ENCODE results near the gene UBASH3B.

Gene UBASH3B

DNA sequence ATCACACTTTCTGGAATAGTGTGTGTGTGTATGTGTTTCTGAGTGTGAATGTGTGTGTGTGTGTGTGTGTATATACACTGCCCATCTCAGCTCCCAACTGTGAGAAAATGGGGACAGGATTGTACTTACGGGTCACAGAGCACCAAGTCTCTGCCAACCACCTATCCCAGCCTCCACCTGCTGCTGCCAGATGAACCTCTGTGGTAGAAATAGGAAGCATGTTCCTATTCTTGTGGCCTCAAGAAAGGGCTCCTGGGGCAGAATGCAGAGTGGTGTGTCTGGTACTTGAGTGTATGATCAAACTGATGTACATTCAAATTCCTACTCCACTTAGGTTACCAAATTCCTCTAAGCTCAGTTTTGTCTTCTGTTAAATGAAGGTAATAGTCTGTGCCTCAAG lies 14.6 kb downstream of the UBASH3B start:
- TF ChIP-seq FOXP2 (optimal IDR thresholded peaks at IDR 0.05; ENCODE audit: borderline replicate concordance, extremely low read depth, extremely low read length, insufficient read depth) (no peak), SIN3A (IDR thresholded peaks at IDR 0.05; ENCODE audit: borderline replicate concordance, insufficient read depth, low read length) (no peak), TAF1 (IDR thresholded peaks at IDR 0.05; ENCODE audit: borderline replicate concordance, insufficient read depth, low read length) (no peak)
- TF ChIP-seq, protein P1, sequence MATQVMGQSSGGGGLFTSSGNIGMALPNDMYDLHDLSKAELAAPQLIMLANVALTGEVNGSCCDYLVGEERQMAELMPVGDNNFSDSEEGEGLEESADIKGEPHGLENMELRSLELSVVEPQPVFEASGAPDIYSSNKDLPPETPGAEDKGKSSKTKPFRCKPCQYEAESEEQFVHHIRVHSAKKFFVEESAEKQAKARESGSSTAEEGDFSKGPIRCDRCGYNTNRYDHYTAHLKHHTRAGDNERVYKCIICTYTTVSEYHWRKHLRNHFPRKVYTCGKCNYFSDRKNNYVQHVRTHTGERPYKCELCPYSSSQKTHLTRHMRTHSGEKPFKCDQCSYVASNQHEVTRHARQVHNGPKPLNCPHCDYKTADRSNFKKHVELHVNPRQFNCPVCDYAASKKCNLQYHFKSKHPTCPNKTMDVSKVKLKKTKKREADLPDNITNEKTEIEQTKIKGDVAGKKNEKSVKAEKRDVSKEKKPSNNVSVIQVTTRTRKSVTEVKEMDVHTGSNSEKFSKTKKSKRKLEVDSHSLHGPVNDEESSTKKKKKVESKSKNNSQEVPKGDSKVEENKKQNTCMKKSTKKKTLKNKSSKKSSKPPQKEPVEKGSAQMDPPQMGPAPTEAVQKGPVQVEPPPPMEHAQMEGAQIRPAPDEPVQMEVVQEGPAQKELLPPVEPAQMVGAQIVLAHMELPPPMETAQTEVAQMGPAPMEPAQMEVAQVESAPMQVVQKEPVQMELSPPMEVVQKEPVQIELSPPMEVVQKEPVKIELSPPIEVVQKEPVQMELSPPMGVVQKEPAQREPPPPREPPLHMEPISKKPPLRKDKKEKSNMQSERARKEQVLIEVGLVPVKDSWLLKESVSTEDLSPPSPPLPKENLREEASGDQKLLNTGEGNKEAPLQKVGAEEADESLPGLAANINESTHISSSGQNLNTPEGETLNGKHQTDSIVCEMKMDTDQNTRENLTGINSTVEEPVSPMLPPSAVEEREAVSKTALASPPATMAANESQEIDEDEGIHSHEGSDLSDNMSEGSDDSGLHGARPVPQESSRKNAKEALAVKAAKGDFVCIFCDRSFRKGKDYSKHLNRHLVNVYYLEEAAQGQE (IDR thresholded peaks at IDR 0.05; ENCODE audit: insufficient read depth in 1 of 2, low read depth in 2 of 2, low read length in 2 of 2): no peak

DNA sequence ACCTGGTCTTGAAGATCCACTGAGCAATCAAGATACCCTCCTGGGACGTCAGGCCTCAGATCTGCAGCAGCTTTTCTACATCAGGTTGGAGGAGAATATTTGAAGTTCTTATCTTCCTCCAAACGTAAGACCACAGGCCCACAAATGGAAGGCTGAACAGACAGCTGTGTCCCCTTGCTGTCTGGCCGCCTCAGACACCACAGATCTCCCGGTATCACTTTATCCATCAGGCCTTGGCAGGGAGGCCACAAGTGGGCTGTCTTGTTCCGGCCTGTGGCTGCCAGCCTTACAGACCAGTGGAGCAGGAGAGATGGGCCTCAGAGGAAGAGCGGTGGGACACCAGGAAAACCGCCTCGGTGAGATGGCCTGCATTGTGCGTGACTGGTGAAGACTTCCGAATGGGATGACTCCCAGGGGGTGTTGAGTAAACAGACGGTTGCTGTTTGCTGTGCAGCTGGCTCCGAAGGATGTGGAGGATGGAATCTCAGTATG lies 15.9 kb downstream of the UBASH3B start:
- TF ChIP-seq TAF1 (IDR thresholded peaks at IDR 0.05; ENCODE audit: borderline replicate concordance, insufficient read depth, low read length) (no peak), FOXP2 (optimal IDR thresholded peaks at IDR 0.05; ENCODE audit: borderline replicate concordance, extremely low read depth, extremely low read length, insufficient read depth) (peak; percentile 96), POLR2AphosphoS5 (IDR thresholded peaks at IDR 0.05; ENCODE audit: low read depth, low read length) (no peak), SIN3A (IDR thresholded peaks at IDR 0.05; ENCODE audit: borderline replicate concordance, insufficient read depth, low read length) (no peak)
- TF ChIP-seq, protein P1 (IDR thresholded peaks at IDR 0.05; ENCODE audit: insufficient read depth in 1 of 2, low read depth in 2 of 2, low read length in 2 of 2): 0 out of 4 replicates have a peak, but pooled peaks of 1 of the 2 experiments have one; percentile 44

DNA sequence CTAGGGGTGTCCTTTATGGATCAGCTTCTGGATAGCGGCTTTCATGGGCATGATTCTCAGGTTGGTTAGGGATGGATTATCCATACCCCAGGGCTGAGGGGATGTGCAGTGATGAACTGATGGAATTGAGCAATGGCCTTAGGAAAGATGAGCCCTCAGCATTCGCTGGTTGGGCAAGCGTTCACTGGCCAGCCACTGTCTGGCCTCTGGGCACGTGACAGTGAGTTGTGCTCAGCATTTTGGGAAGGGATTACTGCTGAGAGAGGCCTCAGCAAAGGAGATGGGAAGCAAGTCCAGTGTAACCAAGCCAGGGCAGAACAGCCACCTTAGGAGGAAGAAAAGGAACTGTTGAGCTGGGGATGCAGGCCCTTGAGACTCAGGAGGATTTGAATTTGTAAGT lies 17.4 kb downstream of the UBASH3B start:
- TF ChIP-seq FOXP2 (optimal IDR thresholded peaks at IDR 0.05; ENCODE audit: borderline replicate concordance, extremely low read depth, extremely low read length, insufficient read depth) (no peak), TAF1 (IDR thresholded peaks at IDR 0.05; ENCODE audit: borderline replicate concordance, insufficient read depth, low read length) (no peak), POLR2AphosphoS5 (IDR thresholded peaks at IDR 0.05; ENCODE audit: low read depth, low read length) (no peak), SIN3A (IDR thresholded peaks at IDR 0.05; ENCODE audit: borderline replicate concordance, insufficient read depth, low read length) (no peak)
- TF ChIP-seq, protein P1 (IDR thresholded peaks at IDR 0.05; ENCODE audit: insufficient read depth in 1 of 2, low read depth in 2 of 2, low read length in 2 of 2): no peak

DNA sequence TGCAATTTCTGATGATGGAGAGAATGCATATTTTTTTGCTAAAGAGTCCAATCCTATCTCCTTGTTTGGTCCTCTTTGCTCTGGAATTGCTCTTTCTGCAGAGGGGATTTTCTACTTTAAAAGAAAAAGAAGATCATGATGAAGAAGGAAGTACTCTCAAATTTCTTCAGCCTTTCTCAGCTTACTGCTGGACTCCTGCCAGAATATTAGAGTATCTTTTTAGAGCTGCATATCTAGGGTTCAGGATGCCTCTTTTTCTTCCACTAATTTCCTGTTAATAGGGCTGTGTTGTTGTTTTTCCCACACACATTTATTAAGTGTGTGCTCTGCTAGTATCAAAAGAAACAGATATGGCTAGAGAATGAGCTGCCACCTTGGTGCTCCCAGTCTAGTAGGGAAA lies 18.2 kb downstream of the UBASH3B start:
- TF ChIP-seq FOXP2 (optimal IDR thresholded peaks at IDR 0.05; ENCODE audit: borderline replicate concordance, extremely low read depth, extremely low read length, insufficient read depth): no peak
- TF ChIP-seq, protein P1 (IDR thresholded peaks at IDR 0.05; ENCODE audit: insufficient read depth in 1 of 2, low read depth in 2 of 2, low read length in 2 of 2): no peak
- no peak for TF ChIP-seq POLR2AphosphoS5 (IDR thresholded peaks at IDR 0.05; ENCODE audit: low read depth, low read length)
- no peak for TF ChIP-seq TAF1 (IDR thresholded peaks at IDR 0.05; ENCODE audit: borderline replicate concordance, insufficient read depth, low read length)
- TF ChIP-seq SIN3A (IDR thresholded peaks at IDR 0.05; ENCODE audit: borderline replicate concordance, insufficient read depth, low read length): no peak

DNA sequence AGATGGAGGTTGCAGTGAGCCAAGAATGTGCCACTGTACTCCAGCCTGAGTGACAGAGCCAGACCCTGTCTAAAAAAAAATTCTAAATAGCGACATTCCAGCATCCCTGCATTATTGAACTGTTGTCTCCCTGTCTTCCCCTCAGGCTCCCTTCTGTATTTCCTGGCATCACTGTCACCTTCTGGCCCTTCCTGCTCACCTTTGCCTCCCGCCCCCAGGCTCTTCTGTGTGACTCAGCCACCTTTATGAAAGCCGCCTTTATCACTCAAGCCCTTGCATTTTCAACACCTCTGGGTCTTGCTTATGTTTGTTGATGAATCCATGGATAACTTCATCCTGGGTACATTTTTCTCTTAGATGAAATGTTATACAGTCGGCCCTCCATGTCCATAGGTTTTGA lies 21.1 kb downstream of the UBASH3B start:
- no peak for TF ChIP-seq TAF1 (IDR thresholded peaks at IDR 0.05; ENCODE audit: borderline replicate concordance, insufficient read depth, low read length)
- no peak for TF ChIP-seq SIN3A (IDR thresholded peaks at IDR 0.05; ENCODE audit: borderline replicate concordance, insufficient read depth, low read length)
- TF ChIP-seq, protein P1 (IDR thresholded peaks at IDR 0.05; ENCODE audit: insufficient read depth in 1 of 2, low read depth in 2 of 2, low read length in 2 of 2): no peak
- no peak for TF ChIP-seq FOXP2 (optimal IDR thresholded peaks at IDR 0.05; ENCODE audit: borderline replicate concordance, extremely low read depth, extremely low read length, insufficient read depth)
- no peak; the same call in 1 of the 2 replicates for TF ChIP-seq POLR2AphosphoS5 (IDR thresholded peaks at IDR 0.05; ENCODE audit: low read depth, low read length)

Measured in PFSK-1 (cell line).